ENCODE measurements around the gene TNIK.
"Not testable (repeated sequence)": the region's sequence is repeated elsewhere in the genome, so short reads cannot be mapped to it uniquely, and the experiment has no call there.

The TNIK gene

GRCh38 chr3:171455603-171456550 is 4.3 kb downstream of the TNIK start:
- no peak overlapping the region for H3K9ac ChIP-seq (ENCODE audit: insufficient read length, low read depth)

GRCh38 chr3:171454041-171454440 is 6.2 kb downstream of the TNIK start:
- peaks cover 8% of the 10 kb centered on the region for H3K4me1 ChIP-seq (ENCODE audit: insufficient read depth, insufficient read length)
- H3K9ac ChIP-seq (ENCODE audit: insufficient read length, low read depth): no peak overlapping the region
- H3K4me3 ChIP-seq (ENCODE audit: insufficient read length, low read depth): no peak overlapping the region
- TF ChIP-seq ZNF274 (IDR thresholded peaks at IDR 0.05; ENCODE audit: low read depth, low read length): no peak
- no peak for TF ChIP-seq YY1 (IDR thresholded peaks at IDR 0.05; ENCODE audit: insufficient read depth, insufficient read length)
- TF ChIP-seq SUZ12 (IDR thresholded peaks at IDR 0.05; ENCODE audit: extremely low read depth, insufficient read depth, insufficient read length): no peak
- H3K36me3 ChIP-seq (ENCODE audit: insufficient read depth, insufficient read length, low read length): no peaks in the 10 kb centered on the region
- no peaks in the 10 kb centered on the region for H3K9me3 ChIP-seq (ENCODE audit: insufficient read depth, low read length)
- peaks cover 35% of the 10 kb centered on the region for H3K27me3 ChIP-seq (ENCODE audit: insufficient read depth, insufficient read length)
- DNase-seq (ENCODE audit: low read depth, low spot score): no peak

More at GRCh38 chr3:171455603-171456550, 4.3 kb downstream of the TNIK start:
- Histone ChIP-seq H3K36me3 (ENCODE audit: insufficient read depth, insufficient read length, low read length) (no peaks in the 10 kb centered on the region), H3K27me3 (ENCODE audit: insufficient read depth, insufficient read length) (peaks cover 53% of the 10 kb centered on the region), H3K4me1 (ENCODE audit: insufficient read depth, insufficient read length) (peaks cover 11% of the 10 kb centered on the region), H3K9me3 (ENCODE audit: insufficient read depth, low read length) (no peaks in the 10 kb centered on the region), H3K4me3 (ENCODE audit: insufficient read length, low read depth) (no peak overlapping the region)
- DNase-seq (ENCODE audit: low read depth, low spot score): no peak
- TF ChIP-seq YY1 (IDR thresholded peaks at IDR 0.05; ENCODE audit: insufficient read depth, insufficient read length) (no peak), ZNF274 (IDR thresholded peaks at IDR 0.05; ENCODE audit: low read depth, low read length) (no peak), SUZ12 (IDR thresholded peaks at IDR 0.05; ENCODE audit: extremely low read depth, insufficient read depth, insufficient read length) (no peak)

GRCh38 chr3:171453180-171453886 is 6.9 kb downstream of the TNIK start:
- no peaks in the 10 kb centered on the region for H3K9me3 ChIP-seq (ENCODE audit: insufficient read depth, low read length)
- H3K36me3 ChIP-seq (ENCODE audit: insufficient read depth, insufficient read length, low read length): no peaks in the 10 kb centered on the region
- H3K4me1 ChIP-seq (ENCODE audit: insufficient read depth, insufficient read length): peaks cover 4% of the 10 kb centered on the region
- TF ChIP-seq YY1 (IDR thresholded peaks at IDR 0.05; ENCODE audit: insufficient read depth, insufficient read length) (no peak), ZNF274 (IDR thresholded peaks at IDR 0.05; ENCODE audit: low read depth, low read length) (no peak), SUZ12 (IDR thresholded peaks at IDR 0.05; ENCODE audit: extremely low read depth, insufficient read depth, insufficient read length) (no peak)
- peaks cover 28% of the 10 kb centered on the region for H3K27me3 ChIP-seq (ENCODE audit: insufficient read depth, insufficient read length)
- no peak overlapping the region for H3K4me3 ChIP-seq (ENCODE audit: insufficient read length, low read depth)
- no peak for DNase-seq (ENCODE audit: low read depth, low spot score)
- no peak overlapping the region for H3K9ac ChIP-seq (ENCODE audit: insufficient read length, low read depth)

- peaks cover 18% of the 10 kb centered on the region for H3K27me3 ChIP-seq (ENCODE audit: insufficient read depth, insufficient read length)
- no peak overlapping the region for H3K9ac ChIP-seq (ENCODE audit: insufficient read length, low read depth)
- DNase-seq (ENCODE audit: low read depth, low spot score): no peak
- no peaks in the 10 kb centered on the region for H3K4me1 ChIP-seq (ENCODE audit: insufficient read depth, insufficient read length)
- no peaks in the 10 kb centered on the region for H3K36me3 ChIP-seq (ENCODE audit: insufficient read depth, insufficient read length, low read length)
- H3K9me3 ChIP-seq (ENCODE audit: insufficient read depth, low read length): no peaks in the 10 kb centered on the region
- H3K4me3 ChIP-seq (ENCODE audit: insufficient read length, low read depth): no peak overlapping the region
- TF ChIP-seq YY1 (IDR thresholded peaks at IDR 0.05; ENCODE audit: insufficient read depth, insufficient read length) (no peak), ZNF274 (IDR thresholded peaks at IDR 0.05; ENCODE audit: low read depth, low read length) (no peak), SUZ12 (IDR thresholded peaks at IDR 0.05; ENCODE audit: extremely low read depth, insufficient read depth, insufficient read length) (no peak)
These were observed 7.9 kb downstream of the TNIK start for GRCh38 chr3:171452328-171452727.

- H3K27me3 ChIP-seq (ENCODE audit: insufficient read depth, insufficient read length): peaks cover 14% of the 10 kb centered on the region
- no peak for TF ChIP-seq SUZ12 (IDR thresholded peaks at IDR 0.05; ENCODE audit: extremely low read depth, insufficient read depth, insufficient read length)
- TF ChIP-seq ZNF274 (IDR thresholded peaks at IDR 0.05; ENCODE audit: low read depth, low read length): no peak
- TF ChIP-seq YY1 (IDR thresholded peaks at IDR 0.05; ENCODE audit: insufficient read depth, insufficient read length): no peak
- no peak for DNase-seq (ENCODE audit: low read depth, low spot score)
- no peaks in the 10 kb centered on the region for H3K36me3 ChIP-seq (ENCODE audit: insufficient read depth, insufficient read length, low read length)
- H3K9ac ChIP-seq (ENCODE audit: insufficient read length, low read depth): no peak overlapping the region
- no peaks in the 10 kb centered on the region for H3K4me1 ChIP-seq (ENCODE audit: insufficient read depth, insufficient read length)
- no peaks in the 10 kb centered on the region for H3K9me3 ChIP-seq (ENCODE audit: insufficient read depth, low read length)
- H3K4me3 ChIP-seq (ENCODE audit: insufficient read length, low read depth): no peak overlapping the region
These were observed 8.3 kb downstream of the TNIK start for GRCh38 chr3:171451915-171452314.

- DNase-seq (ENCODE audit: low read depth, low spot score); H3K9me3 ChIP-seq (ENCODE audit: insufficient read depth, low read length); H3K4me1 ChIP-seq (ENCODE audit: insufficient read depth, insufficient read length); H3K36me3 ChIP-seq (ENCODE audit: insufficient read depth, insufficient read length, low read length); H3K27me3 ChIP-seq (ENCODE audit: insufficient read depth, insufficient read length); H3K4me3 ChIP-seq (ENCODE audit: insufficient read length, low read depth); H3K9ac ChIP-seq (ENCODE audit: insufficient read length, low read depth): not testable (repeated sequence)
These were observed 12.7 kb downstream of the TNIK start for GRCh38 chr3:171447579-171447891.

- Histone ChIP-seq H3K9ac (ENCODE audit: insufficient read length, low read depth) (no peak overlapping the region), H3K36me3 (ENCODE audit: insufficient read depth, insufficient read length, low read length) (no peaks in the 10 kb centered on the region), H3K9me3 (ENCODE audit: insufficient read depth, low read length) (no peaks in the 10 kb centered on the region), H3K4me1 (ENCODE audit: insufficient read depth, insufficient read length) (no peaks in the 10 kb centered on the region), H3K27me3 (ENCODE audit: insufficient read depth, insufficient read length) (no peaks in the 10 kb centered on the region), H3K4me3 (ENCODE audit: insufficient read length, low read depth) (no peak overlapping the region)
- no peak for TF ChIP-seq SUZ12 (IDR thresholded peaks at IDR 0.05; ENCODE audit: extremely low read depth, insufficient read depth, insufficient read length)
- no peak for TF ChIP-seq ZNF274 (IDR thresholded peaks at IDR 0.05; ENCODE audit: low read depth, low read length)
- no peak for TF ChIP-seq YY1 (IDR thresholded peaks at IDR 0.05; ENCODE audit: insufficient read depth, insufficient read length)
- DNase-seq (ENCODE audit: low read depth, low spot score): no peak
These were observed 13.2 kb downstream of the TNIK start for GRCh38 chr3:171446801-171447578.
